ENCODE data around the gene CD74. TPM values are rescaled to one million over a fixed set of nuclear protein-coding genes. Genes with fewer than 3 reads are reported as not detected.

The CD74 gene
- total RNA-seq, 1 experiment from 2014 or later = 19.5 TPM

GRCh38 chr5:150460781-150461180, 48.1 kb upstream of the CD74 start:
- Mint-ChIP-seq H3K27ac (peak overlapping the region; percentile 45 to 62 (median 53); a peak in 5 of 7 replicates), H3K36me3 (ENCODE audit: insufficient read depth in 1 of 3, low read depth in 3 of 3) (no peaks in the 10 kb centered on the region), H3K4me1 (peaks cover 50 to 51% of the 10 kb centered on the region in 2 experiments), H3K4me3 (peak overlapping the region in 1 of 2 experiments; percentile 35; a peak in 2 of 5 replicates), H3K27me3 (ENCODE audit: low read depth) (no peaks in the 10 kb centered on the region; the same call in 1 of the 2 replicates), H3K9me3 (no peaks in the 10 kb centered on the region)
- no peak overlapping the region for H3K4me2 ChIP-seq (ENCODE audit: insufficient read depth, insufficient read length, low read length)
- H2BK5ac ChIP-seq (ENCODE audit: insufficient read length, low read length) = no peak overlapping the region
- H2BK120ac ChIP-seq (ENCODE audit: low read depth, low read length, poor library complexity, severe bottlenecking) = no peak overlapping the region
- no peak overlapping the region for H3K4ac ChIP-seq (ENCODE audit: low read depth, low read length)
- H3K14ac ChIP-seq (ENCODE audit: insufficient read depth, low read length) = no peak overlapping the region
- no peak overlapping the region for H3K27ac ChIP-seq (ENCODE audit: insufficient read length, low read depth, low read length)
- H3K27me3 ChIP-seq (ENCODE audit: insufficient read depth, low read length) = no peaks in the 10 kb centered on the region
- H3K56ac ChIP-seq (ENCODE audit: insufficient read length, low read depth, low read length) = no peak overlapping the region
- no peaks in the 10 kb centered on the region for H3K9me3 ChIP-seq (ENCODE audit: control insufficient read depth, low read depth, low read length)
- H3K79me1 ChIP-seq (ENCODE audit: insufficient read depth, low read depth, low read length, poor library complexity, severe bottlenecking) = no peaks in the 10 kb centered on the region
- H3K23me2 ChIP-seq (ENCODE audit: insufficient read length, low read depth, low read length, poor library complexity, severe bottlenecking) = no peaks in the 10 kb centered on the region
- no peak overlapping the region for H2AFZ ChIP-seq (ENCODE audit: low read length)
- no peak overlapping the region for H3K9ac ChIP-seq (ENCODE audit: extremely low read depth, insufficient read length, low read length)
- H2BK20ac ChIP-seq (ENCODE audit: low read depth, low read length, poor library complexity, severe bottlenecking) = no peak overlapping the region
- peaks cover 3% of the 10 kb centered on the region; the same call in 1 of the 2 replicates for H3K4me1 ChIP-seq (ENCODE audit: insufficient read depth, low read length)
- no peak overlapping the region for H3K23ac ChIP-seq (ENCODE audit: insufficient read length, low read depth, low read length)
- no peak overlapping the region for H2AK5ac ChIP-seq (ENCODE audit: insufficient read length, low read length)
- no peak overlapping the region for H3K18ac ChIP-seq (ENCODE audit: insufficient read length, low read depth, low read length)
- no peak overlapping the region for H4K5ac ChIP-seq (ENCODE audit: insufficient read length, low read depth, low read length)
- no peak overlapping the region for H3T11ph ChIP-seq (ENCODE audit: low read length)
- H3K79me2 ChIP-seq (ENCODE audit: insufficient read depth, low read length) = no peaks in the 10 kb centered on the region
- no peak overlapping the region for H4K8ac ChIP-seq (replicated peaks; ENCODE audit: insufficient read length, low read depth, low read length)
- no peak overlapping the region for H4K91ac ChIP-seq (ENCODE audit: insufficient read length, low read depth, low read length)
- no CpG with 5 or more reads among the region's 2 CpGs for WGBS (ENCODE audit: extremely low coverage, insufficient read length, low lambda C conversion rate)
- no peak for DNase-seq
- no peak for TF ChIP-seq CTCF (conservative IDR thresholded peaks at IDR 0.05)
- no peak overlapping the region for H2BK12ac ChIP-seq (ENCODE audit: insufficient read length, low read depth, low read length)
- H4K20me1 ChIP-seq (ENCODE audit: control insufficient read depth, insufficient read depth, insufficient read length) = no peaks in the 10 kb centered on the region
- H2BK15ac ChIP-seq (ENCODE audit: low read depth, low read length) = no peak overlapping the region
